NCI-H2196 (cell line): ENCODE results near the gene MGST3.
A peak's percentile ranks its signal among the peaks of the same experiment; 100 is the strongest.
"Not testable (repeated sequence)": the region's sequence is repeated elsewhere in the genome, so short reads cannot be mapped to it uniquely, and the experiment has no call there.

Experiments
- DNase-seq: peaks from one replicate; lab custom pipeline; 2025; ENCODE audit not compliant: unreplicated experiment; lab: John Stamatoyannopoulos, UW

Gene MGST3

GRCh38 chr1:165650981-165651625 is 20.1 kb downstream of the MGST3 start:
- no peak for DNase-seq

GRCh38 chr1:165658766-165659580 is 27.9 kb downstream of the MGST3 start:
- not testable (repeated sequence) for DNase-seq

GRCh38 chr1:165659581-165659895 is 28.5 kb downstream of the MGST3 start:
- no peak for DNase-seq

DNA sequence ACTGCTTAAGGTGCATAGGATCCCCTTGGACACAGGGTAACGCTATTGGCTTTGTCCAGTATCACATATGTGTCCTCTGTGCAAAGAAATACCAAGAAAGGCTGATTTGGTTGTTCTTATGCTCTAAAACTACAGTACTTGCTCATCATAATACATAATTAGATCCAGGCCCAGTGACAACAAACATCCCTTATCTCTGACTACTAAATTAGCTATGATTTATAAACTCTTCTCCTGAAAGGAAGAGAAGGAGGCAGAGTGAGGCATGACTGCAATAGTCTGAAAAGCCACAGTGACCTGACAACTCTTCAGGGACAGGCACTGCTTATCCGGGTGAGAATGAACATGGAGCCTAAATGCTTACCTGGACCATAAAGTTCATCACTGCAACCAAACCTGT is 30.7 kb downstream of the MGST3 start:
- DNase-seq = no peak

- no peak for DNase-seq
Observed at GRCh38 chr1:165662186-165662585, 31.2 kb downstream of the MGST3 start.

DNA sequence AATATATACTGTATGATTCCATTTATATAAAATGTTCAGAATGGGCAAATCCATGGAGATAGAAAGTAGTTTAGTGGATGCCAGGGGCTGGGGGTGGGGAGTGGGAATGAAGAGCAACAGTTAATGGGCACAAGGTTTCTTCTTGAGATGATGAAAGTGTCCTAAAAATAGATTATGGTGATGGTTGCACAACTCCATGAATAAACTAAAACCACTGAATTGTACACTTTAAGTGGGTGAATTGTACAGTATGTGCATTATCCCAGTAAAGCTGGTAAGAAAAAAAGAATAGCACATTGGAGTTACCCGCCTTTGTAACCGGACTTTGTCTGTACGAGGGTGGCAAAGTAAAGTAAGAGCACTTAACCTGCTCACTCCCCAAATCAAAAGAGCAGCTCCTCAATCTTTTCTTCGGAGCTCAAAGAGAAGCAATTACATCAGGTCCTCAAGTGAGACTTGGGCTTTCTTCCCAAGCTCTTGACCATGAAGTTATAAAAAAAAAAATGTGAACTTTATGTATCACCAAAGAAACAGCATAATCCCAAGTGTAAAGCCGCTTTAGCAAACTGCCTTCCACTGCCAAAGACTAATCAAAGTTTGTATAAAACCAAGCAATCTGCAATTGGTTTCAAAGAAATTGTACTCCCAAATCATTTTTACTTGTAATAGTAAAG is 35.3 kb downstream of the MGST3 start:
- DNase-seq = no peak

DNA sequence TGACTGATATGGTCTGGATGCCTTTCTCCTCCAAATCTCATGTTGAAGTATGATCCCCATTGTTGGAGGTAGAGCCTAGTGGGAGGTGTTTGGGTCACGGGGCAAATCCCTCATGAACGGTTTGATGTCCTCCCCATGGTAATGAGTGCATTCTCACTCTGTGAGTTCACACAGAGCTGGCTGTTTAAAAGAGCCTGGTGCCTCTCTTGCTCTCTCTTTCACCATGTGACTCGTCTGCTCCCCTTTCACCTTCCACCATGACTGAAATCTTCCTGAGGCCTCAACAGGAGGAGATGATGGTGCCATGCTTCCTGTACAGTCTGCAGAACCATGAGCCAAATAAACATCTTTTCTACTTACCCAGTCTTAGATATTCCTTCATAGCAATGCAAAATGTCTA is 37.1 kb downstream of the MGST3 start:
- DNase-seq = no peak

- DNase-seq = no peak
Observed at GRCh38 chr1:165671526-165671925, 40.5 kb downstream of the MGST3 start.

DNA sequence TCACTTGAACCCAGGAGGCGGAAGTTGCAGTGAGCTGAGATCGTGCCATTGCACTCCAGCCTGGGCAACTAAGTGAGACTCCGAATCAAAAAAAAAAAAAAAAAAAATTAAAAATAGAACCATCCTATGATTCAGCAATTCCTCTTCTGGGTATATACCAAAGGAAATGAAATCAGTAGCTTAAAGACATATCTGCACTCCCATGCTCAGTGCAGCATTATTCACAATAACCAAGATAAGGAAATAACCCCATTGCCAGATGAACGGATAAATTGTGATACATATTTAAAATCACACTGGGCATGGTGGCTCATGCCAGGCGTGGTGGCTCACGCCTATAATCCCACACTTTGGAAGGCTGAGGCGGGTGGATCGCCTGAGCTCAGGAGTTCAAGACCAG is 43.6 kb downstream of the MGST3 start:
- DNase-seq = no peak

GRCh38 chr1:165675794-165676193 is 44.8 kb downstream of the MGST3 start:
- DNase-seq = no peak

DNA sequence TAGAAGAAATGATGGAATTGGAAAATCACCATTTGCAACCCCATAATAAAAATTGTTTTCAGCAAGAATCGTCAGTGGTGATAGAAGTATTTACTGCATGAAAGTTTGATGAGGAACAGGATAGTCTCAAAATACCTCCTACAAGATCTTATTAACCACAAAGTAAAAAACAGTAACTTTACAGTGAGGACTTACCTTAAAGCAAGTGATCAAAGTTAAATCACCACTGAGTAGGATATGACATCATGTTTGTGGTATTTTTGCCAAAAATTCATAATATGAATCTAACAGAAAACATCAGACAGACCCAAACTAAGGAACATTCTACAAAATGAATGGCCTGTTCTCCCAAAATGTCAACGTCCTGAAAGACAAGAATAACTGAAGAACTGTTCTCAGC is 47.5 kb downstream of the MGST3 start:
- no peak for DNase-seq

GRCh38 chr1:165679282-165680036 is 48.4 kb downstream of the MGST3 start:
- no peak for DNase-seq

DNA sequence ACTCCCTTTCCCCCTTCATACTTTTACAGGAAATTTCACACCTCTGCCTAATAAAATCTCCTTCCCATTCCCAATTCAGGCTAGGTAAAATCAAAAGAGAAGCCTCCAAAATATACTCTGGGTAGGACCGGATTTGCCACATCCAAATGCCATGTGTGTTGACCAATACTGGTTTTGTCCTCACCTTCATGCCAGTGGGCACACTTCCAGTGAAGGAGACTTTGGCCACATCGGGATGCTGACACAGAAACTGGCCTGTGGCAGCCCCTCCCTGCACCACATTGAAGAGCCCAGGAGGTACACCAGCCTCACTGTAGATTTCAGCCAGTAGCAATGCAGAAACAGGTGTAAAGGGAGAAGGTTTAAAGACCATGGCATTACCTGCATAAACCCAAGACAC is 49.3 kb downstream of the MGST3 start:
- no peak for DNase-seq

- DNase-seq = not testable (repeated sequence)
Observed at GRCh38 chr1:165680773-165681172, 49.7 kb downstream of the MGST3 start.

GRCh38 chr1:165683848-165684485 is 52.9 kb downstream of the MGST3 start:
- no peak for DNase-seq

DNA sequence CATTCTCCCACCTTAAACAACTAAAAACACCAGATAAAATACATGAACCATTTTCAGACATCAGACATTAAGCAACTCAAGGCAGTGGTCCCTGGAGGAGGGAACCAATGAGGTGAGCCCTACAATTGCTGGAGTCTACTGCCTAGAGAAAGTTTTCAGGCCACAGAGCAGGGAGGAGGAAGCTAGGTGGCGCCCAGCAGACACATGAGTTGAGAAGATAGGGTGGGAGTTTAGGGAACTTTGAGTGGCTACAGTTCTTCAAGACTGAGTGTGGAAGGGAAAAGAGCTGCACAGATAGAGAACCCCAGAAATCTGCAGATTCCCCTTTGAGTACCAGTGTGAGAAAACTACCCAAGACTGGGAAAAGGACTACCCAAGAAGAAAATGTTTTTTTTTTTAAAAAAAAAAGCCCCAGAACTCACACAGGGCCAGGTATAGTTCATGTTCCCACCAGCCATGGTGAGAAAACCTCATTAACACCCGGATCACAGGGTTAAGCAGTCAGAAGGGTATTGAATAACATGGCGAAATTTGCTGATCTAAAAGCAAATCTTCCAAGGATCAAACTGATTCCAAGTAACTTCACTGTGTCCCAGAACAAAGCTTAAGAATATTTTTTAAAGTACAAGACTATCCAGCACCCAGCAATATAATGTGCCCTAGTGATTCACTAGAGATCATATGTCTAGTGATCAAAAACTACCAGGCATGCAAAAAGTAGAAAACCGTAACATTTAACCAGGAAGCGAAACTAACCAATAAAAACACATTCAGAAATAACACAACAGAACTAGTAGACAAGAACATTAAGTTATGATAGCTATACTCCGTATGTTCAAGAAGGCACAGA is 55.3 kb downstream of the MGST3 start:
- DNase-seq = no peak

DNA sequence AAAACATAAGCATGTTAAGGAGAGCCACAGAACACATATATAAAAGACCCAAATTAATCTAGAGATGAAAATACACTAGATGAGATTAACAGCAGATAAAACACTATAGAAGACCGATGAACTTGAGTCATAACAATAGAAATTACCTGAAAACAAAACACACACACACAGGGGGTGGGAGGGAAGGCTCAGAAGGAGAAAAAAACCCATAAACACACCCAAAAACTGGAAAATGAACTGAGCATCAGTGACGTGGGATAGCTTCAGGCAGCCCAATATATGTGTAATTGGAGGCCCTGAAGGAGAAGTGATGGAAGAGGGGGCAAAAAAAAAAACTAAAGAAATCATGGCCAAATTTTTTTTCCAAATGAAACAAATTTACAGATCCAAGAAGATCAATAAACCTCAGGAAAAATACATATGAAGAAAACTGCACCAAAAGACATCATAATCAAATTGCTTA is 56.0 kb downstream of the MGST3 start:
- DNase-seq = no peak

DNA sequence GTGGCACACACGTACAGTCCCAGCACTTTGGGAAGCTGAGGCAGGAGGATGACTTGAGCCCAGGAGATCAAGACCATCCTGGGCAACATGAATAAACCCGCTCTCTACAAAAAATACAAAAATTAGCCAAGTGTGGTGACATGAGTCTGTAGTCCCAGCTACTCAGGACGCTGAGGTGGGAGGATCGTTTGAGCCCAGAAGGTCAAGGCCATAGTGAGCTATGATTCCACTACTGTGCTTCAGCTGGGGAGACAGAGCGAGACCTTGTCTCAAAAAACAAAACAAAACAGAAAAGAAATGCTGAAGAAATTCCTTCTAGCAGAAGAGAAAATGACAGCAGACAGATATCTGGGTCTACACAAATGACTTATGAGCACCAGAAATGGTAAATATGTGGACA is 57.0 kb downstream of the MGST3 start:
- no peak for DNase-seq

DNA sequence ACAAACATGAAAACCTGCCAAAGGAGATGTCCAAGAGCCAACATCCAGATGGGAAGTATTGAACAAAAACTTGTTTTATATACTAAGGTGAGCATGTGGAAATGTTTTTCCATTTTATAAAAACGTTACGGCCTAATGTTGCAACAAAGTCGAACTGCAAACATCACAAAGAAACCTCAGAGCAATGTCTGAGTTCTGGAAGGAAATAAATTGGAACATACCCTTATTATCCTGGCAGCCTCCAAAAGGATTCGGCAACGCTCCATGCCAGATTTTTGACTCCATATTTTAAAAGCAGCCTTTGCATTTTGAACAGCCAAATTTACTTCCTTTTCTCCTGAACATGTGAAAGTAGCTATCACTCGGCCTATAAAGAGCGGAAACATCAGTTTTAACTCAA is 64.0 kb downstream of the MGST3 start:
- DNase-seq = no peak

- DNase-seq = peak; percentile 11
Observed at GRCh38 chr1:165696625-165697100, 65.6 kb downstream of the MGST3 start.
